Measurements from ENCODE around the gene ADGRL1.

Gene ADGRL1

GRCh38 chr19:14164724-14165493 is 41.1 kb downstream of the ADGRL1 start:
- no peak overlapping the region for H3K27ac ChIP-seq (ENCODE audit: low read length)
- H3K79me2 ChIP-seq (ENCODE audit: insufficient read depth, low read length), result no peaks in the 10 kb centered on the region

GRCh38 chr19:14164082-14164481 is 41.9 kb downstream of the ADGRL1 start:
- H3K79me2 ChIP-seq (ENCODE audit: insufficient read depth, low read length), result no peaks in the 10 kb centered on the region
- no peak for TF ChIP-seq EZH2 (IDR thresholded peaks at IDR 0.05; ENCODE audit: borderline replicate concordance, low read depth, low read length, severe bottlenecking)
- no peak for TF ChIP-seq CTCF (IDR thresholded peaks at IDR 0.05; ENCODE audit: borderline replicate concordance, extremely low read depth, low read length, poor library complexity, severe bottlenecking)
- ATAC-seq (ENCODE audit: insufficient read depth, low read depth) (no peak), DNase-seq (no peak)
- peaks cover 24% of the 10 kb centered on the region for H3K36me3 ChIP-seq (ENCODE audit: insufficient read depth, low read length)
- H3K4me2 ChIP-seq (ENCODE audit: insufficient read depth, low read length), result no peak overlapping the region
- H2AFZ ChIP-seq (ENCODE audit: low read depth, low read length), result no peak overlapping the region
- H3K4me1 ChIP-seq (ENCODE audit: insufficient read depth, low read length), result no peaks in the 10 kb centered on the region
- no peak overlapping the region for H3K4me3 ChIP-seq (ENCODE audit: low read depth in 1 of 2, low read length in 2 of 2)
- H3K27ac ChIP-seq (ENCODE audit: low read length), result no peak overlapping the region
- peaks cover 24% of the 10 kb centered on the region for H4K20me1 ChIP-seq (ENCODE audit: insufficient read depth, low read length)
- no peaks in the 10 kb centered on the region for H3K9me3 ChIP-seq (ENCODE audit: insufficient read depth, low read length, severe bottlenecking)
- no peak overlapping the region for H3K9ac ChIP-seq (ENCODE audit: low read depth, low read length)
- H3K27me3 ChIP-seq (ENCODE audit: insufficient read depth, low read length, poor library complexity), result no peaks in the 10 kb centered on the region

More at GRCh38 chr19:14164724-14165493, 41.1 kb downstream of the ADGRL1 start:
- ATAC-seq (ENCODE audit: insufficient read depth, low read depth), result no peak
- DNase-seq, result no peak
- no peaks in the 10 kb centered on the region for H3K9me3 ChIP-seq (ENCODE audit: insufficient read depth, low read length, severe bottlenecking)
- H3K36me3 ChIP-seq (ENCODE audit: insufficient read depth, low read length), result peaks cover 24% of the 10 kb centered on the region
- no peaks in the 10 kb centered on the region for H3K4me1 ChIP-seq (ENCODE audit: insufficient read depth, low read length)
- TF ChIP-seq CTCF (IDR thresholded peaks at IDR 0.05; ENCODE audit: borderline replicate concordance, extremely low read depth, low read length, poor library complexity, severe bottlenecking) (no peak), EZH2 (IDR thresholded peaks at IDR 0.05; ENCODE audit: borderline replicate concordance, low read depth, low read length, severe bottlenecking) (no peak)
- no peak overlapping the region for H3K4me3 ChIP-seq (ENCODE audit: low read depth in 1 of 2, low read length in 2 of 2)
- H3K9ac ChIP-seq (ENCODE audit: low read depth, low read length), result no peak overlapping the region
- peaks cover 24% of the 10 kb centered on the region for H4K20me1 ChIP-seq (ENCODE audit: insufficient read depth, low read length)
- H3K4me2 ChIP-seq (ENCODE audit: insufficient read depth, low read length), result no peak overlapping the region
- no peaks in the 10 kb centered on the region for H3K27me3 ChIP-seq (ENCODE audit: insufficient read depth, low read length, poor library complexity)
- H2AFZ ChIP-seq (ENCODE audit: low read depth, low read length), result no peak overlapping the region

- no peak overlapping the region for H2AFZ ChIP-seq (ENCODE audit: low read depth, low read length)
- no peak overlapping the region for H3K4me3 ChIP-seq (ENCODE audit: low read depth in 1 of 2, low read length in 2 of 2)
- no peaks in the 10 kb centered on the region for H3K9me3 ChIP-seq (ENCODE audit: insufficient read depth, low read length, severe bottlenecking)
These were observed 43.1 kb downstream of the ADGRL1 start for GRCh38 chr19:14162871-14163297.

More at GRCh38 chr19:14162871-14163297, 43.1 kb downstream of the ADGRL1 start:
- DNase-seq (no peak), ATAC-seq (ENCODE audit: insufficient read depth, low read depth) (no peak)
- TF ChIP-seq CTCF (IDR thresholded peaks at IDR 0.05; ENCODE audit: borderline replicate concordance, extremely low read depth, low read length, poor library complexity, severe bottlenecking) (no peak), EZH2 (IDR thresholded peaks at IDR 0.05; ENCODE audit: borderline replicate concordance, low read depth, low read length, severe bottlenecking) (no peak)
- H3K27me3 ChIP-seq (ENCODE audit: insufficient read depth, low read length, poor library complexity), result no peaks in the 10 kb centered on the region
- H4K20me1 ChIP-seq (ENCODE audit: insufficient read depth, low read length), result peaks cover 21% of the 10 kb centered on the region
- H3K36me3 ChIP-seq (ENCODE audit: insufficient read depth, low read length), result peaks cover 28% of the 10 kb centered on the region
- H3K27ac ChIP-seq (ENCODE audit: low read length), result no peak overlapping the region
- no peak overlapping the region for H3K9ac ChIP-seq (ENCODE audit: low read depth, low read length)
- no peaks in the 10 kb centered on the region for H3K4me1 ChIP-seq (ENCODE audit: insufficient read depth, low read length)
- H3K79me2 ChIP-seq (ENCODE audit: insufficient read depth, low read length), result no peaks in the 10 kb centered on the region
- H3K4me2 ChIP-seq (ENCODE audit: insufficient read depth, low read length), result no peak overlapping the region

Measured in DND-41 (cell line).